Mesenchymal stem cell (in vitro differentiated cells and primary cell): Measurements from ENCODE around the gene MIPEP.

Experiments used
- DNase-seq: peaks from one replicate; pipeline ENCODE4 v3.0.0-alpha.2; 2013
- H2AFZ ChIP-seq: one replicate; pipeline ENCODE4 v1.6.1; 2013; ENCODE audit warnings: low read depth, mild to moderate bottlenecking, control low read depth, inconsistent platforms, low read length, moderate library complexity
- H2AK5ac ChIP-seq: 2 replicates; pipeline ENCODE4 v1.6.1; 2013; ENCODE audit warnings: low read length, moderate library complexity, mild to moderate bottlenecking, inconsistent platforms; ENCODE audit not compliant: severe bottlenecking
- H2BK120ac ChIP-seq: one replicate; pipeline ENCODE4 v1.6.1; 2013; ENCODE audit warnings: low read depth, mild to moderate bottlenecking, inconsistent platforms, low read length, moderate library complexity
- H2BK12ac ChIP-seq, 2 experiments: one replicate each; pipeline ENCODE4 v1.6.1; 2013; ENCODE audit warnings: inconsistent platforms in 2 of 2, low read length in 2 of 2, mild to moderate bottlenecking in 2 of 2, moderate library complexity in 2 of 2, control low read depth in 1 of 2
- H2BK15ac ChIP-seq: one replicate; pipeline ENCODE4 v1.6.1; 2013; ENCODE audit warnings: mild to moderate bottlenecking, low read depth, inconsistent platforms; ENCODE audit not compliant: poor library complexity, severe bottlenecking
- H2BK5ac ChIP-seq: 2 replicates; pipeline ENCODE4 v1.6.1; 2013; ENCODE audit warnings: low read depth, mild to moderate bottlenecking, low read length, control low read depth, inconsistent platforms; ENCODE audit not compliant: poor library complexity, severe bottlenecking
- H3K14ac ChIP-seq, 2 experiments: one replicate each; pipeline ENCODE4 v1.6.1; 2013; ENCODE audit warnings: inconsistent platforms in 2 of 2, low read length in 2 of 2, control low read depth in 1 of 2, mild to moderate bottlenecking in 1 of 2, moderate library complexity in 1 of 2
- H3K18ac ChIP-seq, 2 experiments: one replicate each; pipeline ENCODE4 v1.6.1; 2013; ENCODE audit warnings: inconsistent platforms in 2 of 2, low read length in 2 of 2, control low read depth in 1 of 2, low read depth in 1 of 2, mild to moderate bottlenecking in 1 of 2
- H3K23ac ChIP-seq, 2 experiments: one replicate each; pipeline ENCODE4 v1.6.1; 2013; ENCODE audit warnings: inconsistent platforms in 2 of 2, low read length in 2 of 2, mild to moderate bottlenecking in 2 of 2, moderate library complexity in 2 of 2, control low read depth in 1 of 2
- H3K27ac ChIP-seq: 2 replicates; pipeline ENCODE4 v1.5.1; 2013; ENCODE audit warnings: mild to moderate bottlenecking, moderate library complexity, low read length, control low read depth, inconsistent platforms; ENCODE audit not compliant: poor library complexity, severe bottlenecking
- H3K27me3 ChIP-seq, 2 experiments: 2 replicates each; pipeline versions ENCODE4 v1.6.1 to v1.7.0; 2013; ENCODE audit warnings: low read length in 2 of 2, mild to moderate bottlenecking in 2 of 2, moderate library complexity in 2 of 2, control low read depth in 1 of 2, inconsistent platforms in 1 of 2; ENCODE audit not compliant: control insufficient read depth in 1 of 2, insufficient read depth in 1 of 2
- H3K36me3 ChIP-seq, 2 experiments: 2 replicates each; pipeline versions ENCODE4 v1.6.1 to v1.7.0; 2013; ENCODE audit warnings: low read length in 2 of 2, control low read depth in 1 of 2, inconsistent platforms in 1 of 2, low read depth in 1 of 2, mild to moderate bottlenecking in 1 of 2; ENCODE audit not compliant: insufficient read depth in 2 of 2, control insufficient read depth in 1 of 2
- H3K4ac ChIP-seq, 2 experiments: one replicate each; pipeline ENCODE4 v1.6.1; 2013; ENCODE audit warnings: inconsistent platforms in 2 of 2, low read length in 2 of 2, mild to moderate bottlenecking in 2 of 2, moderate library complexity in 2 of 2, control low read depth in 1 of 2, low read depth in 1 of 2
- H3K4me1 ChIP-seq: 2 replicates; pipeline ENCODE4 v1.6.1; 2013; ENCODE audit warnings: low read depth, low read length, control low read depth; ENCODE audit not compliant: control insufficient read depth, insufficient read depth
- H3K4me2 ChIP-seq: 2 replicates; pipeline ENCODE4 v1.6.1; 2013; ENCODE audit warnings: low read length, mild to moderate bottlenecking, inconsistent platforms; ENCODE audit not compliant: poor library complexity, severe bottlenecking
- H3K4me3 ChIP-seq, 2 experiments: 2 replicates each; pipeline versions ENCODE4 v1.5.1 to v1.7.0; 2013; ENCODE audit warnings: low read length in 2 of 2, mild to moderate bottlenecking in 2 of 2, control low read depth in 1 of 2, low read depth in 1 of 2; ENCODE audit not compliant: insufficient read depth in 1 of 2
- H3K79me1 ChIP-seq: replicated peaks from 2 replicates; pipeline ENCODE4 v1.6.1; 2013; ENCODE audit warnings: mild to moderate bottlenecking, control low read depth, low read length, inconsistent platforms; ENCODE audit not compliant: poor library complexity, severe bottlenecking
- H3K9ac ChIP-seq: 2 replicates; pipeline ENCODE4 v1.7.0; 2013; ENCODE audit warnings: mild to moderate bottlenecking, low read length, moderate library complexity
- H3K9me3 ChIP-seq: 2 replicates; pipeline ENCODE4 v1.7.0; 2013; ENCODE audit warnings: mild to moderate bottlenecking, low read length; ENCODE audit not compliant: control insufficient read depth
- H4K8ac ChIP-seq: one replicate; pipeline ENCODE4 v1.6.1; 2013; ENCODE audit warnings: inconsistent platforms, mild to moderate bottlenecking, low read length, moderate library complexity
- H4K91ac ChIP-seq: one replicate; pipeline ENCODE4 v1.6.1; 2013; ENCODE audit warnings: mild to moderate bottlenecking, low read length, inconsistent platforms
- whole genome bisulfite sequencing: methylation state at CpG from one replicate; pipeline ENCODE4 v1.1.7; 2013; ENCODE audit warnings: mixed read lengths; 5-methylcytosine and 5-hydroxymethylcytosine counted together

Gene MIPEP

DNA sequence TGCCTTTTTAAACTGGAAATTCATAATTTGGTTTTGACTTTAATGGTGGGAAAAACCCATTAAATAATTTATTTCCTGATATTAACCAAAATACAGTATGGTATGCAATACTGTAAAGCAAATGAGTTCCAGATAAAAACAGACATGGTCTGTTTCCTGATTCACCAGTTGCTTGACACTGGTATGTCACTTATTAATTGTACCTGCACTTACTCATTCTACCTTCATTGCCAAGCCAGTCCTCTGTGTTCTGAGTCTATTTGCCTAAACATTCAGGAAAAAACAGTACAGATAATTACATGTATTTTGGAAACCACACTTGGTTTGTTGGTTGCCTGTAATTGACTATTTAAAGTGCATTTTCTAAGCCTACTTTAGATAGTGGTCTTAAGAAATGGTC lies 159.7 kb downstream of the MIPEP start:
- Histone ChIP-seq H3K9ac (no peak overlapping the region), H2BK5ac (no peak overlapping the region), H3K4me1 (no peaks in the 10 kb centered on the region)

DNA sequence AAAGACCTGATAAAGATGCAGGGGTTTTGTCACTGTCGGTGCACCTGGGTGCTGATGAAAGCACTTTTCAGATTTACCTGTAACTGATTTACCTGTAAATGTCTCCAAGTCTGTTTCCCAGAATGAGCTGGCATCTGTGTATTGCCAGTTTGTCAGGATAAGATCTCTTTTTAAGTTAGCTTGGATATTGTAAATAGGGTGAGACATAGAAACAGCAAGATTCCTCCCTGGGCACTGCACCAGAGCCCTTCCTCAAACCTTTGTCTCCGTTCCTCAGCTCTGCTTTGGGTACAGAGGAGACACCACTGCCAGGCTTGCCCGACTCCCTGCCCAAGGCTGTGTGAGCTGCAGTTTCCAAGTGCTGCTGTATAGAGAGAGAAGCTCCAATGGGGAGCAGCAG lies 160.4 kb downstream of the MIPEP start:
- no peaks in the 10 kb centered on the region for H3K79me1 ChIP-seq
- no peak overlapping the region for H4K91ac ChIP-seq
- H3K27me3 ChIP-seq: no peaks in the 10 kb centered on the region
- no peak overlapping the region for H2BK120ac ChIP-seq
- no peak overlapping the region for H2AFZ ChIP-seq
- H3K4me2 ChIP-seq: no peak overlapping the region
- no peak overlapping the region for H2BK12ac ChIP-seq
- no peak overlapping the region for H2BK5ac ChIP-seq
- H3K36me3 ChIP-seq: peaks cover 4 to 19% of the 10 kb centered on the region in 2 experiments
- H3K4me1 ChIP-seq: peaks cover 4% of the 10 kb centered on the region
- H4K8ac ChIP-seq: no peak overlapping the region
- DNase-seq: no peak
- H3K14ac ChIP-seq: no peak overlapping the region
- no peak overlapping the region for H3K9ac ChIP-seq
- no peak overlapping the region for H3K23ac ChIP-seq
- H3K9me3 ChIP-seq: no peaks in the 10 kb centered on the region
- no peak overlapping the region for H3K4me3 ChIP-seq
- no peak overlapping the region for H2AK5ac ChIP-seq
- 98% methylated on average over 3 of the region's 3 CpGs for whole genome bisulfite sequencing
- H2BK15ac ChIP-seq: no peak overlapping the region
- H3K4ac ChIP-seq: no peak overlapping the region
- no peak overlapping the region for H3K18ac ChIP-seq
- no peak overlapping the region for H3K27ac ChIP-seq

More for the DNA sequence above, 159.7 kb downstream of the MIPEP start:
- Histone ChIP-seq H2BK120ac (no peak overlapping the region), H2AFZ (no peak overlapping the region), H3K27ac (no peak overlapping the region), H2AK5ac (no peak overlapping the region), H3K4me3 (no peak overlapping the region), H2BK12ac (no peak overlapping the region), H3K14ac (no peak overlapping the region), H3K4me2 (no peak overlapping the region), H3K9me3 (no peaks in the 10 kb centered on the region), H3K79me1 (no peaks in the 10 kb centered on the region), H3K23ac (no peak overlapping the region), H2BK15ac (no peak overlapping the region), H4K91ac (no peak overlapping the region), H3K27me3 (no peaks in the 10 kb centered on the region), H3K18ac (no peak overlapping the region), H3K36me3 (peaks cover 4 to 19% of the 10 kb centered on the region in 2 experiments), H3K4ac (no peak overlapping the region), H4K8ac (no peak overlapping the region)
- no peak for DNase-seq

DNA sequence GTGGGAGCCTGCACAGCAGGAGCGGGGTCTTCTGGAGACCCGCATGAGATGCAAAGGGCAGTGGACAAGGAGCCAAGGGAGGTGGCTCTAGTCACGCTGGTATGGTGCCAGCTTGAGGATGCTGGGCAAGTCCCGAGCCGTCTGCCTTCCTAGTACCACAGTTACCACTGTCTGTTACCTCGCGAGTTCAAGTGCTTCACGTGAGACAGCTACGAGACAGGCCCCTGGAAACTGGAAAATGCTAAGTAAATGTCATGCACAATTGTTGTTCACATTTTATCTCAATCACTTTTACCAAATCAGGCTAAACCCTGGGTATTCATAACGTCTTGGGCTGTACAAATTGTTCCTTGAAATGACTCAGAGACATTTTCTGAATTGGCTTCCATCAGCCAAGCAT lies 163.3 kb downstream of the MIPEP start:
- Histone ChIP-seq H3K4me3 (no peak overlapping the region), H3K79me1 (no peaks in the 10 kb centered on the region), H3K9ac (no peak overlapping the region), H3K27ac (no peak overlapping the region), H3K4me1 (peaks cover 6% of the 10 kb centered on the region), H3K18ac (no peak overlapping the region), H3K36me3 (peaks cover 4 to 19% of the 10 kb centered on the region in 2 experiments), H2BK12ac (no peak overlapping the region), H4K8ac (no peak overlapping the region), H3K4ac (no peak overlapping the region), H2BK15ac (no peak overlapping the region), H4K91ac (no peak overlapping the region), H3K14ac (no peak overlapping the region), H3K9me3 (no peaks in the 10 kb centered on the region), H2AFZ (no peak overlapping the region), H2BK120ac (no peak overlapping the region), H2AK5ac (no peak overlapping the region), H3K4me2 (no peak overlapping the region), H3K23ac (no peak overlapping the region), H2BK5ac (no peak overlapping the region), H3K27me3 (no peaks in the 10 kb centered on the region)
- WGBS: 96% methylated on average over 9 of the region's 10 CpGs
- DNase-seq: no peak

DNA sequence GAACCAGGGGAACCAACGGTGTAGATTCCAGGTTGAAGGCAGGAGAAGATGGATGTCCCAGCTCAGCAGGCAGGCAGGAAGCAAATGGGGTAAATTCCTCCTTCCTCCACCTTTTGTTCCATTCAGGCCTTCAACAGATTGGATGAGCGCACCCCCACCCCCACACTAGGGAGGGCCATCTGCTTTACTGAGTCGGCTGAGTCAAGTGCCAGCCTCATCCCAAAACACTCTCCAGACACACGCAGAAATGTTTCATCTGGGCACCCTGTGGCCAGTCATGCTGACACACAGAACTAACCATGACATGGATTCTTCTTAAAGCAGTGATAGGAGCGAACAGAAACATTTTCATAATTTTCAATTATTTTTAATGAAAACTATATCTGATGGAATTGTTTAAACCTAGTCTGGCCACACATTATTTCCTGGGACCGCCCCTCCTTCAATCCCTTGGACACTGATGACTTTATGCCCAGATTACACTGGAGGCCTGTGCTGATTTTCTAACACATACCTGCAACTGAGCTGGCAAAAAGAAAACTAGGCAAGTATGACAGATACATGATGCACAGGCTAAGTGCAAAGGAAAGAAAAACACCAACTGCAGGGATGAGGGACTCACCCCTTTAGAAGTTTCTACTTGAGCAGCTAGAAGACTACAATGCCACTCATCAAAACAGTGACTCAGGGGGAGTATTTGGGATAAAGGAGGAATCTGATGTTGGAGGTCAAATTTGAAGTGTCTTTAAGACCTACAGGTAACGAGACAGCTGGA lies 164.8 kb downstream of the MIPEP start:
- H2BK15ac ChIP-seq: no peak overlapping the region
- H3K9me3 ChIP-seq: no peaks in the 10 kb centered on the region
- no peaks in the 10 kb centered on the region for H3K27me3 ChIP-seq
- peak overlapping the region; percentile 29 for H4K8ac ChIP-seq
- WGBS: 50% methylated on average over 5 of the region's 7 CpGs
- peak overlapping the region; percentile 33 for H2AK5ac ChIP-seq
- H3K4me3 ChIP-seq: no peak overlapping the region
- H3K4ac ChIP-seq: no peak overlapping the region
- peak overlapping the region; percentile 66 for H3K9ac ChIP-seq
- H3K4me1 ChIP-seq: peaks cover 6% of the 10 kb centered on the region
- H4K91ac ChIP-seq: no peak overlapping the region
- peak overlapping the region in 1 of 2 experiments; percentile 35 for H3K14ac ChIP-seq
- H2AFZ ChIP-seq: no peak overlapping the region
- H2BK12ac ChIP-seq: no peak overlapping the region
- no peak overlapping the region for H2BK120ac ChIP-seq
- no peak overlapping the region for H3K4me2 ChIP-seq
- DNase-seq: no peak
- peaks cover 4 to 10% of the 10 kb centered on the region in 2 experiments for H3K36me3 ChIP-seq
- peak overlapping the region; percentile 15 for H2BK5ac ChIP-seq
- H3K18ac ChIP-seq: peak overlapping the region in 1 of 2 experiments; percentile 62
- no peak overlapping the region for H3K23ac ChIP-seq
- no peaks in the 10 kb centered on the region for H3K79me1 ChIP-seq
- H3K27ac ChIP-seq: peak overlapping the region; percentile 30
